Stimulated activated CD8-positive, alpha-beta memory T cell treated with anti-CD3 and anti-CD28 coated beads, Interleukin-7, amount 100 ng/mL, for 1 hour (primary cell): Measurements from ENCODE around the gene KAT7.
A peak's percentile ranks its signal among the peaks of the same experiment; 100 is the strongest.

Source experiments
- DNase-seq, 2 donors: peaks; one replicate each; pipeline ENCODE4 v3.0.0-alpha.2; 2020; ENCODE audit warnings: low read depth in 2 of 2

The KAT7 gene

DNA sequence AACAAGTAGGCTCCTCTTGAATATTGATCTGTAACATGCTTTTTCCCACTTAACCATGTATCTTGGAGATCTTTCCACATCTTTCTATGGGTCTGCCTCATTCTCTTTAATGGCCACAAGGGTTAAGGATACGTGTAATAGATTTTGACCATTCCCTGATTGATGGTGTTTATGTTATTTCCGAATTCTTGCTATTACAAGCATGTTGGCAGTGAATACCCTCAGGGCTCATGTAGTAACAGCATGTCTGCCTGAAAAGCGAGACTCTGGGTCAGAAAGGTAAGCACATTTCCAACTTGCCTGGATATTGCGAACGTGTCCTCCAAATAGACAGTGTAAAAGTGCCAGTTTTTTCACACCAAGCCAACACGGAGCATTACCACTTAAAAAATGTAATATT is 54.4 kb downstream of the KAT7 start:
- DNase-seq, result no peak

DNA sequence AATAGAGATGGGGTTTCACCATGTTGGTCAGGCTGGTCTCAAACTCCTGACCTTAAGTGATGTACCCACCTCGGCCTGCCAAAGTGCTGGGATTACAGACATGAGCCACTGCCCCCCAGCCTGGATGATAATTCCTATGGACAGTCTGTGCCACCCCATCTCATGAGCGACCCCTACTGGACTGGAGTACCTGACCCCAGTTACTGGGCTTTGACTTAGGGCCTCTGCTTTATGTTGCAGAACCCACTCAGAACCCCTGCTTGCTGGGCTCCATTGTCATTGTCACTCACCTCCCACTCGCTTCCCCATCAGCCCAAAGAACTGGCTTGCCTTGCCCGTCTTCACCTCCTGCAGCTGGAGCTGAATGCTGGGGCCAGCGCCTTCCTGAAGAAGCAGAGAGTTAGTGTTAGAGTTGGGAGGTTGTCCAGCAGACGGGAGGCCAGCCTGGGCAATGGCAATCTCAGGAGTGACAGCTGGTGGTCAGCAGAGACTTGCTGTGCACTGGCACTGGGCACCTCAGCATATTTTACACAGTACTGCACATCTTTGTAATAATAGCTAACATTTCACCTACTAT is 55.4 kb downstream of the KAT7 start:
- DNase-seq, result no peak

DNA sequence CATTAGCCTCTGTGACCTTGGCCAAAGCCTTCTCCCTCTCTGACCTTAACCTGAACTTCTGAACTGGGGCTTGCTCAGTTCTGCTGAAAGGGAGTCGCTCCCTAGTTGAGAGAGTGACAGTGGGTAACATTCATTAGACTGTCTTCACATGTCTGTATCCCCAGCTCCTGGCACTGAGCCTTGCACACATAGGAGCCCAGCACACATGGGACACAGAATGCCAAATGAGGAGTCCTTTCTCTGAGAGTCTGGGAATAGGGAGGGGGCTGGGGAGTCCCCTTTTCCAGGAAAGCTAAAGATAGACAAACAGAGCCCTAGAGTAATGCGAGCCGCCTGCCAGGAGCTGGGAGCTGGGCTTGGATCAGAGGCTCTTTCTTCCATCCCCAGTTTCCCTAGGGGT is 56.8 kb downstream of the KAT7 start:
- DNase-seq, result no peak

- DNase-seq, result no peak
Measured at GRCh38 chr17:49846938-49847712, 58.6 kb downstream of the KAT7 start.

- DNase-seq, result no peak
Measured at GRCh38 chr17:49848019-49848473, 59.6 kb downstream of the KAT7 start, which contains the start of gene TAC4. Gene TAC4 (minus strand): TSS chr17:49848069. CDS start chr17:49848017, 52 bp downstream.

- no peak for DNase-seq
Measured at GRCh38 chr17:49848739-49849138, 60.3 kb downstream of the KAT7 start.

DNA sequence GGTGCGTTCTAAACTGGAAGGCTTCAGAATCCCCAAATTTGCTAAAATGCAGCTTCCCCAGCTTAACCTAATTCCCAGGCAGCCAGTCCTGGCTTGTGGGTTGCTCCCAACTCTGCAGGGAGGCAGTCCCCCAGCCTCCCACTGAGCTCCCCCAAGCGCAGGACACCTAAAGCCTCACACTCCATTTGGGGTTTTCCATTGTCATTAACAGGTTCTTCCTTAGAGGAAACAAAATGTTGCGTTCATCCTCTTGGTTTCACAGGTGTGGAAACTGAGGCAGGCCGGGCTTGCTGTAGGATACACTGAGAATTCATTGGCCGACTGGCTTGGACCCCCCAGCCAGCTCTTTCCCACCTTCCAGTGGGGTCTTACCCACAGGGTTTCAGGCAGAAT is 61.7 kb downstream of the KAT7 start:
- no peak for DNase-seq

- DNase-seq, result no peak
Measured at GRCh38 chr17:49850772-49851386, 62.4 kb downstream of the KAT7 start.

DNA sequence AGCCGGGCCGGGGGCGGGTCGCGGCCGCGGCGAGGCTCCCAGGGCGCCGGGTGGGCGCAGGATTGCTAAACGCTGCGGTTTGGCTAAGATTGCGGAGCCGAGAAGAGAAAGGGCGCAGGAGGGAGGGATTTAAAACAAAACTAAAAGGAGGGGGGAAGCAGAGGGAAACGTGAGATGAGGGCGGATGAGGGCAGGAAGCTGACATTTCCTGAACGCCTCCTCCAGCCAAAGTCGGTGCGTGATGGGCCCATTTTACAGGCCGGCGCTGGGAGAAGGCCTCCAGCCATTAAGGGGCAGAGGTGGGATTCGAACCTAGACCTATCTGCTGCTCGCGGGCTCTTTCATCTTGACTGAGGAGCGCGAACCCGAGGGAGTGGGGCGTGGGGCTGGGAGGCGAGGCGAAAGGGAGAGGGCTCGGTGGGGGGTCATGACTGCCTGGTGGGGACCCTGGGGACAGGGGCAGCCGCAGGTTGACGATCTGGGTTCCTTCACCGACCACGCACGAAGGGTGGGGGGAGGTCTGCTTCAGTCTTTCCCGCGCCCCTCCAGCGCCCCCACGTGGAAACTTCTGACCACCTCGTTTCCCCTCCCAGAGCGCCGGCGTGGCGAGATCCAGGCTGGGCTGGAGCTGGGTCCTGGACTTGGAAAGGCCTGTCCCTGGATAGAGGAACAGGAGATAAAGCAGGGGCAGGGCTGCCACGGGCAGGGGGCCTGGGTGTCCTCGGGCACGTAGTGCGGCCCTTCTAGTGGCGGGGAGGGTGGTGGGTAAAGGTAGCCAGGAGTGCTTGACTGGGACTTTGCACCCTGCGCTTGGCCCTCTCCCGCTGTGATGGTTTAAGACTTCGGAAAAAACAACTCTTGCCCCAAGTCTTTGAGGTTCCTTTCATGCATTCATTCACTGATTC is 63.2 kb downstream of the KAT7 start:
- peak; percentile 33 to 46 for DNase-seq

- no peak for DNase-seq
Measured at GRCh38 chr17:49853470-49854015, 65.1 kb downstream of the KAT7 start.

GRCh38 chr17:49854126-49854525 is 65.6 kb downstream of the KAT7 start:
- DNase-seq, result no peak

DNA sequence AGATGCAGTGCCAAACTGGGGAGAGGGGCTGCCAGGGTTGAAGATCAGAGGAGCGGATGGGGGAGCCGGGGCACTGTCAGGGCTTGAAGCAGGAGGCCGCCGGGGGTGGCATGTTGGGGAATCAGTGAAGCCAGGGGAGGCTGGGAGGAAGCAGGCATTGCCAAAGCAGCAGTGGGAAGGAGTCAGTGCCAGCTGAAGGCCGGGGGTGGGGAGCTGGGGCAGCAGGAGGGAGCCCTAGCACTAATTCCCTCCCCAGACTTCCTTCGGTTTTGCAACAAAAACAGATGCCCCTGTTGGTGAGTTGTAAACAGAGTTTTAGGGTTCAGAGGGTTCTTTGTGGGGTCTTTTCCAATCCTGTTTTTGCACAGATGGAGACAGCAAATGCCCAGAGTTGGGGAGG is 70.3 kb downstream of the KAT7 start:
- DNase-seq, result no peak

GRCh38 chr17:49859991-49860953 is 71.8 kb downstream of the KAT7 start:
- DNase-seq, result no peak

- DNase-seq, result peak; percentile 15 to 37
Measured at GRCh38 chr17:49861150-49861884, 72.8 kb downstream of the KAT7 start.

DNA sequence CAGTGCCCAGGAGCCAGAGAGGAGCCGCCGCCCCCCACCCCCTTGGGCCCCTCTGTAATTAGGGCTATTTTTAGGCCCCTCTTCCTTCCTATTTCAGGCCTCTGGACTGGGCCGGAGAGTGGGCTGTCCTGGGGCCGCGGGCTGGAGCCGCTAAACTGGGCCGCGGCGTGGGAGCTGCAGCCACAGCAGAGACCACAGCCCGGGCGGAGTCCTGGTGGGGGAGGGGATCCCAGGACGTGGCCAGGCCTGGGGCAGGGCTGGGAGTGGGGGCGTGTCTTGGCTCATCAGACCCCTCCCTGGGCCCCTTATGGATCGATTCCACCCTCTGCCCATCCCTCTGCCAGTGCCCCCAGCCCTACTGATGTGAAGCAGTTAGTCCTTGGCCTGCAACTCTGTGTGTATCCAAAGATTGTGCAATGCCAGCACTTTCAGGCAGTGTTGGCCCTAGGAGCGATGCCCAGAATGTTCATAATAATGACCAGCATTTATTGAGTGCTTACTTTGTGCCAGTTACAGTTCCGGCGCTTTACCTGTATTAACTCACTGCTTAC is 74.4 kb downstream of the KAT7 start:
- no peak for DNase-seq

GRCh38 chr17:49866019-49866380 is 77.5 kb downstream of the KAT7 start:
- DNase-seq, result no peak

GRCh38 chr17:49866882-49867413 is 78.5 kb downstream of the KAT7 start:
- DNase-seq, result no peak

GRCh38 chr17:49869038-49869374 is 80.5 kb downstream of the KAT7 start:
- no peak for DNase-seq

DNA sequence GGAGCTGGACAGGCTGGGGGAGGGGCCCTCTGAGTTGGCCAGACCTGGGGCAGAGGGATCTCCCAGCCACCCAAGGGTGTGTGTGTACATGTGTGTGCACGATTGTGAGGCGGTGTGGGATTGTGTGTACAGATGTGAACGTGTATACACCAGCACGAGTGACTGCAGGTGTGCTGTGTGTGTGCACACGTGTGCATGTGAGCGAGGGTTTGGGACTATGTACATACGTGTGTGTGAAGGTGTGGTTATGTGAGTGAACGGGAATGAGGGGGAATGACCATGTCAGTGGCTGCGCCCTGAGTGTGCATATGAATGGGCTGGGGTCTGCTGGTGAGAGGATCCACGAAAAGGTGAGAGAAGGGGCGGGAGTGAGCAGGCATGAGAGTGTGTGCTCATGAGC is 81.8 kb downstream of the KAT7 start:
- no peak for DNase-seq
